IPS-20b (cell line): ENCODE results near the gene TMEM60.

Experiments
- H3K27ac ChIP-seq: one replicate; pipeline ENCODE4 v1.5.1; 2013; ENCODE audit warnings: low read length
- H3K27me3 ChIP-seq: 2 replicates; pipeline ENCODE4 v1.6.1; 2013; ENCODE audit warnings: mild to moderate bottlenecking, low read length, inconsistent platforms; ENCODE audit not compliant: insufficient read depth
- H3K36me3 ChIP-seq: 2 replicates; pipeline ENCODE4 v1.6.1; 2013; ENCODE audit warnings: low read depth, mild to moderate bottlenecking, inconsistent platforms, low read length, moderate library complexity; ENCODE audit not compliant: insufficient read depth
- H3K4me1 ChIP-seq: 2 replicates; pipeline ENCODE4 v1.6.1; 2013; ENCODE audit warnings: mild to moderate bottlenecking, control low read depth, inconsistent platforms, low read length, moderate library complexity; ENCODE audit not compliant: insufficient read depth
- H3K4me3 ChIP-seq: 2 replicates; pipeline ENCODE4 v1.5.1; 2013; ENCODE audit warnings: mild to moderate bottlenecking, low read length, inconsistent platforms
- H3K9ac ChIP-seq: 2 replicates; pipeline ENCODE4 v1.6.1; 2013; ENCODE audit warnings: low read depth, mild to moderate bottlenecking, inconsistent platforms, low read length, moderate library complexity
- H3K9me3 ChIP-seq: 2 replicates; pipeline ENCODE4 v1.6.1; 2013; ENCODE audit warnings: mild to moderate bottlenecking, low read depth, low read length, inconsistent platforms; ENCODE audit not compliant: insufficient read depth

TMEM60 gene

DNA sequence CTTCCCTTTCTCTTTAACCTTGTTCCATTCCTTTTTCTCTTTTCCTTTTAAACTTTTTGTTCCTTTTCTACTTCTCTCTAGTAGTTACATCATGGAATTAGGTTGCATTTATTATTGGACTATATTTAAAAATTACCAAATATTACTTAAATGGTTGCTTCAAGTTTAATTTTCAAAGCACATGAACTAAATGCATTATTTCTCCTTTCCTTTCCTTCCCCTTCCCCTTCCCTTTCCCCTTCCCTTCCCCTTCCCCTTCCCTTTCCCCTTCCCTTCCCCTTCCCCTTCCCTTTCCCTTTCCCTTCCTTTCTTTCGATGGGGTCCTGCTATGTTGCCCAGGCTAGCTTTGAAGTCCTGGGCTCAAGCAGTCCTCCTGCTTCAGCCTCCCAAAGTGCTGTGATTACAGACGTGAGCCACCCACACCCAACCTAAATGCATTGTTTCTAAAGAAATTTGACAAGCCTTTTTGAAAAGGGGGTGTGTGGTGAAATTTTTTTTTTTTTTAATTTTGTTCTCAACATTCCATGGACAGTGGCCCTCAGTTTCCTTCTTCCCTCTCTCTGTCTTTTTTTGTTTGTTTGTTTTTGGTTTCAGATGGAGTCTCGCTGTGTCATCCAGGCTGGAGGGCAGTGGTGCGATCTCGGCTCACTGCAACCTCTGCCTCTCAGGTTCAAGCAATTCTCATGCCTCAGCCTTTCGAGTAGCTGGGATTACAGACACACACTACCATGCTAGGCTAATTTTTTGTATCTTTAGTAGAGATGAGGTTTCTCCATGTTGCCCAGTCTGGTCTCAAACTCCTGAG is 31.2 kb downstream of the TMEM60 start:
- Histone ChIP-seq H3K9me3 (no peaks in the 10 kb centered on the region), H3K4me3 (no peak overlapping the region), H3K27me3 (no peaks in the 10 kb centered on the region), H3K9ac (no peak overlapping the region), H3K36me3 (peaks cover 20% of the 10 kb centered on the region), H3K4me1 (no peaks in the 10 kb centered on the region; the same call in 1 of the 2 replicates), H3K27ac (no peak overlapping the region)

DNA sequence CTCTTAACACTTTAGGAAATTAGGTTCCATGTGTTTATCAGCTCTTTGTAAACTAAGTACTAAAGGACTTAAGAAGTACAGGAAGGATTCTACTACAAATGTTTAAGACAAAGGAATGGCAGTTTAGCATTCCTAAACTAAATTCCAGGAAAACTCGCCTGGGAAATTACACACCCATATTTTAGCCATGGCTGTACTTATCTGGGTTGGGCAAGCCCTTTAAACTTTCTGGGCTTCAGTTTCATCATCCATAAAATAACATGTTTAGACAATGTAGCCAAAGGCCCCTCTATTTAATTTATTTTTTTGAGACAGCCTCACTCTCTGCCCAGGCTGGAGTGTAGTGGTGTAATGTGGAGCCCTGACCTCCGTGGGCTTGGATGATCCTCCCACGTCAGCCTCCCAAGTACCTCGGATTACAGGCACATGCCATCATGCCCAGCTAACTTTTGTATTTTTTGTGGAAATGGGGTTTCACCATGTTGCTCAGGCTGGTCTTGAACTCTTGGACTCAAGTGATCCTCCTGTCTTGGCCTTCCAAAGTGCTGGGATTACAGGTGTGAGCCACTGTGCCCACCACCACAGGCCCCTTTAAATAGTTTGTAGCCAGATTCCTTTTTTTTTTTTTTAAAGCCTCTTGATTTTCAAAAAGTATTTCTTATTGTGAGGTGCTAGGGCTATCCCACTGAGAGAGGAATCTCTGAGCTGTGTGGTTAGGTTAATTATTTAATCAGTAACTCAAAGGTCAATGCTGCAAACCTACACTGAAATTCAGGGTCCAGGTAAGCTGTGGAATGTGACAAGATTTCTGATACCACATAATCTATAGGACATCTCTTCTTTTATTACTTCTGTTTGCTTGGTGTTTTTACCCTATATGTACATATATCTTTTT is 32.1 kb downstream of the TMEM60 start:
- Histone ChIP-seq H3K9ac (no peak overlapping the region), H3K4me3 (no peak overlapping the region), H3K27me3 (no peaks in the 10 kb centered on the region), H3K36me3 (peaks cover 17% of the 10 kb centered on the region), H3K9me3 (no peaks in the 10 kb centered on the region), H3K27ac (no peak overlapping the region), H3K4me1 (no peaks in the 10 kb centered on the region; the same call in 1 of the 2 replicates)

DNA sequence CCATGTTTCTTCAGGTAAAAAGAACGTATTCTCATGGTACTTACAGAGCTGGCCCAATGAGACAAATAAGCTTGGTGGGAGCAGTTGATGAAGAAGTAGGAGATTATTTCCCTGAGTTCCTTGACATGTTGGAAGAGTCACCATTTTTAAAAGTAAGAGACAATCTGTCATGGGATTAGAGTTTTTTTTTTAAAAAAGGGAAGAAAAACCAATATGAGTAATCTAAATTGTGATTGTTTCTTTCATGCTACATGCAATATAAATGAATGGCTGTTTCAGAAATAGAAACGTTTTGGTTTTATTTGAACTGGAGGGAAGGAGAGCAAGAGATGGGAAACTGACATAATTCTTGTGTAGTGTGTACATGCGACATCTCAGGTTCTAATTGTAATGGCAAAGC is 32.8 kb downstream of the TMEM60 start:
- no peaks in the 10 kb centered on the region for H3K9me3 ChIP-seq
- H3K9ac ChIP-seq: no peak overlapping the region
- H3K27ac ChIP-seq: no peak overlapping the region
- H3K4me3 ChIP-seq: no peak overlapping the region
- no peaks in the 10 kb centered on the region; the same call in 1 of the 2 replicates for H3K4me1 ChIP-seq
- H3K27me3 ChIP-seq: no peaks in the 10 kb centered on the region
- H3K36me3 ChIP-seq: peaks cover 17% of the 10 kb centered on the region

DNA sequence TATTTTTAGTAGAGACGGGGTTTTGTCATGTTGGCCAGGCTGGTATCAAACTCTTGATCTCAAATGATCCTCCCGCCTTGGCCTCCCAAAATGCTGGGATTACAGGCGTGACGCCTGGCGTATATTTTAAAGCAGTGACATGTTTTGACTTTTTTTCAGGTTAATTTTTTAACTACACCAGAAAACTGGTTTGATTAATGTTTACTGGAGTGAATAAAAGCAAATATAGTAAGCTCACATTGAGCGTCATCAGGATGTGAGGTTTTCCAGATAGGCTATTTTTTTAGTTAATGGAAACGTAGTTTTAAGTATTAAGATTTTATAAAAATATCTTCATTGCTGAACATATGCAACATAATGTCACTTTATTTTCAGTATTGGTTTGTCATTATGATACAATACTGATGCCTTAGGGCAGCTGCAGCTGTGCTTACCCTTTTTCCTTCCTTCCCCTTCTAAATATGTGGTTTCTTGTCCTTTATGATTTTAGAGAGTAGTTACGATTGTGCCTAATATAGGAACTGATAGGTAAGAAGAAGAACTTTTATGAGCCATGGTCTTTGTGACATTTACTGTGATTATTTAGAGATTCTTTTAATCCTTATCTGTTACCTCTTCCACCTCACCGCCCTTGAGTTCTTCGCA is 37.3 kb downstream of the TMEM60 start:
- Histone ChIP-seq H3K9me3 (no peaks in the 10 kb centered on the region), H3K4me3 (no peak overlapping the region), H3K9ac (no peak overlapping the region), H3K36me3 (no peaks in the 10 kb centered on the region), H3K27ac (no peak overlapping the region), H3K4me1 (no peaks in the 10 kb centered on the region; the same call in 1 of the 2 replicates), H3K27me3 (no peaks in the 10 kb centered on the region)

DNA sequence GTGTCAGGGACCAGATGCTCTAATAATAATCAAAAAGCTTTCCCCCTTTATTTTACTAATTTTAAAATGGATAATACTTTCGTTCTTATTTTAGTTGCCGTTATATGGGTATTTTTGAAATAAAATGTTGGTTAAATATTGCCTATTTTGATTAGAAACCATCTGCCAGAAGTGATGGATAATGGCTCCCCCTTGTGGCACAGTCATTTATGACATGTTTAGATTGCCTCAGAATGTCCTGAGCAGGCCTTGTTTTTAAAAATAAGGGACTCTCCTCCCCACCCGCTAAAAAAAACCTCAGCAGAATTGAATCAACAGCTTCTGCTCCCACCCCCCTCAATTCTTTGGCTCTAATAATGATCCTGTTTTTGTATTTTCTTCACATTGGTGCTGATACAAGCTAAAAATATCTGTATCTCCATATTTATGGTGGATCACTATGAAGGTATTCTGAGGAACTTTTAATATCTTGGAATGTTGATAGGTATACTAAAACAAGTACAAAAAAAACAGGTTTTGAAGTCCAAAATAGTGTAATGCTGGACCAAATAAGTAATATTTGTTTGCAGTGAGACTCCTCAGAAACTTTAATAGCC is 38.8 kb downstream of the TMEM60 start:
- H3K9ac ChIP-seq: no peak overlapping the region
- no peaks in the 10 kb centered on the region for H3K9me3 ChIP-seq
- no peaks in the 10 kb centered on the region for H3K36me3 ChIP-seq
- H3K4me3 ChIP-seq: no peak overlapping the region
- no peaks in the 10 kb centered on the region for H3K27me3 ChIP-seq
- H3K4me1 ChIP-seq: no peaks in the 10 kb centered on the region
- H3K27ac ChIP-seq: no peak overlapping the region

DNA sequence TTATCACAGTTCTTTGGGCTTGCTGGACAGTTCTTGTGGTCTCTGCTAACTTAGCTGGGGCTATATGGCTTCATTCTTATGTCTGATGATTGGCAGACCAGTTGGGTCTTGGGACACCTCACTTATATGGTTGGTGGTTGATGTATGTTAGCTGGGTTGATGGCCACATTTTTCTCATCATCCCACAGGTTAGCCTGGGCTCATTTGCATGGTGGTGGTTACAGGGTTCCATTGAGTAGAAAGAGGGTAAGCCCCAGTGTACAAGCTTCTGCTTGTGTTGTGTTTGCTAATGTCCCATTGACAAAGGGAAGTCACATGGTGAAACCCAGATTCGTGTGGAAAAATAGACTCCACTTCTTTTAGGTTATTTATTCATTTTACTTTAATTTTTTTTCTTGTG is 40.6 kb downstream of the TMEM60 start:
- no peaks in the 10 kb centered on the region for H3K9me3 ChIP-seq
- no peaks in the 10 kb centered on the region for H3K36me3 ChIP-seq
- H3K4me3 ChIP-seq: no peak overlapping the region
- H3K9ac ChIP-seq: no peak overlapping the region
- H3K4me1 ChIP-seq: no peaks in the 10 kb centered on the region
- H3K27me3 ChIP-seq: no peaks in the 10 kb centered on the region
- H3K27ac ChIP-seq: no peak overlapping the region

DNA sequence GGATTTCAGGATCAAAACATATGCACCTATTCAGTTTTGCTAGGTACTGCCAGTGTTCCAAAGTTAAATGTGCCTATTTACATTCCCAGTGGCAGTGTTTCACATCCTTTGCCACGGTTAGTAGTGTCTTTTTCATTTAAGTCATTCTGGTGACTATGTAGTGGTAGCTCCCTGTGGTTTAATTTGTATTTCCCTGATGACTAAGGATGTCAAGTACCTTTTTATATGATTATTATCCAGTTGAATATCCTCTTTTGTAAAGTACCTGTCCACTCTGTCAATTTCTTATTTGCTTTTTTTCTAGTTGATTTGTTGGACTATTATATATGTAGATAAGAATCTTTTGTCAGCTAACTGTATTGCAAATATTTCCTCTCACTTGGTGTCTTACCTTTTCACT is 45.1 kb downstream of the TMEM60 start:
- Histone ChIP-seq H3K27ac (no peak overlapping the region), H3K9me3 (no peaks in the 10 kb centered on the region), H3K9ac (no peak overlapping the region), H3K36me3 (peaks cover 15% of the 10 kb centered on the region; the same call in 1 of the 2 replicates), H3K4me3 (no peak overlapping the region), H3K27me3 (no peaks in the 10 kb centered on the region), H3K4me1 (no peaks in the 10 kb centered on the region)

DNA sequence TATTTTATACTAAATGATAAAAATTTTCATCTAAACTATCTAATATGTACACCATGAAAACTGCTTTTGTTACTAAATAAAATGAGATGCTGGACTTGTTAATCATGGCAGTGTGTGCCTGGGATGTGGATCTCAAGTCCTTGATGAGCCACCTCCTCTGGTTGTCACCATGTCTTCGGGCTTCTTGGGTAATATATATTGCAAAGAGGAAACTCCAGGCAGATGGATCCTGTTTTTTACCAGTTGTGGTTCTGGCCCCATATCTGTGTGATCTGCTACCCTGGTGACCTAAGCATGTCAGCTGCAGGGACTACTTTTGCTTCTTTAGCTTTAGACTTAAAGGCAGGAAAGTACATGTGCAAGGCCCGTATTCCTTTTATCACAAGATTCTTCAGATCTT is 46.2 kb downstream of the TMEM60 start:
- peaks cover 15% of the 10 kb centered on the region for H3K36me3 ChIP-seq
- no peak overlapping the region for H3K27ac ChIP-seq
- H3K9me3 ChIP-seq: no peaks in the 10 kb centered on the region
- no peaks in the 10 kb centered on the region for H3K4me1 ChIP-seq
- H3K4me3 ChIP-seq: no peak overlapping the region
- H3K9ac ChIP-seq: no peak overlapping the region
- H3K27me3 ChIP-seq: no peaks in the 10 kb centered on the region

DNA sequence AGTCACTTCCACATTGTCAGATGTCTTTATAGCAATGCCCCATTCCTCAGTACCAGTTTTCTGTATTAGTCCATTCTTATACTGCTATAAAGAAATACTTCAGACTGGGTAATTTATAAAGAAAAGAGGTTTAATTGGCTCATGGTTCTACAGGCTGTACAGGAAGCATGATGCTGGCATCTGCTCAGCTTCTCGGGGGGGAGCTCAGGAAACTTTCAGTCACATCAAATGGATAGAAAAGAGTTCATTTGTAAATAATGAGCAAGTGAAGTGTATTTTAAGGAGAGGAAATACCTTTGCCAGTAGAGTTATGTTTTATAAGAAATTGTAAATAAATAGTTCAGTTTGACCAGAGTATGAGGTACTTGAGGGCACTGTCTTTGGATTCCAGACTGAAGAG is 50.5 kb downstream of the TMEM60 start:
- no peaks in the 10 kb centered on the region for H3K9me3 ChIP-seq
- H3K36me3 ChIP-seq: peaks cover 15% of the 10 kb centered on the region
- no peaks in the 10 kb centered on the region for H3K4me1 ChIP-seq
- no peak overlapping the region for H3K4me3 ChIP-seq
- H3K9ac ChIP-seq: no peak overlapping the region
- no peak overlapping the region for H3K27ac ChIP-seq
- no peaks in the 10 kb centered on the region for H3K27me3 ChIP-seq

DNA sequence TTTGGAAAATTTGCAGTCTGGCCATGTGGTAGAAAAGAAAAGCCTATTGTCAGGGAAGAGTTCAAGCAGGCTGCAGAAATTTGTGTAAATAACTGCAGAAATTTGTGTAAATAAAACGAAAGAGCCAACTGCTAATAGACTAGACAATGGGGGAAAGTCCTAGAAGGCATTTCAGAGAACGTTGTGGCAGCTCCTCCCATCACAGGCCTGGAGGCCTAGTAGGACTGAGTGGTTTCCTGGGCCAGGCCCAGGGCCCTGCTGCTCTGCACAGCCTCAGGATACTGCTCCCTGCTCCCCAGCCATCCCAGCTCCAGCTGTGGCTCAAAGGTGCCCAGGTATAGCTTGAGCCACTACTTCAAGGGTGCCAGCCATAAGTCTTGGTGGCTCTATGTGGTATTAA is 51.1 kb downstream of the TMEM60 start:
- Histone ChIP-seq H3K9ac (no peak overlapping the region), H3K4me1 (no peaks in the 10 kb centered on the region), H3K4me3 (no peak overlapping the region), H3K9me3 (no peaks in the 10 kb centered on the region), H3K27me3 (no peaks in the 10 kb centered on the region), H3K36me3 (peaks cover 15% of the 10 kb centered on the region), H3K27ac (no peak overlapping the region)

DNA sequence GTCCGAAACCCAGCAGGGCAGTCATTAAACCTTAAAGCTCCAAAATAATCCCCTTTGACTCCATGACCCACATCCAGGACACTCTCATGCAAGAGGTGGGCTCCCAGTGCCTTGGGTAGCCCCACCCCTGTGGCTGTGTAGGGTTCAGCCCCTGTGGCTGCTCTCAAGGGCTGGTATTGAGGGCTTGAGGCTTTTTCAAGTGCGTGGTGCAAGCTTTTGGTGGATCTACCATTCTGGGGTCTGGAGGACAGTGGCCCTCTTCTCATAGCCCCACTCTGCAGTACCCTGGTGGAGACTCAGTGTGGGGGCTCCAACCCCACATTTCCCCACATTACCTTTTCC is 51.4 kb downstream of the TMEM60 start:
- Histone ChIP-seq H3K4me1 (no peaks in the 10 kb centered on the region), H3K9ac (no peak overlapping the region), H3K27ac (no peak overlapping the region), H3K4me3 (no peak overlapping the region), H3K27me3 (no peaks in the 10 kb centered on the region), H3K9me3 (no peaks in the 10 kb centered on the region), H3K36me3 (peaks cover 15% of the 10 kb centered on the region)
